ENCODE results near the gene CARMIL1.

Gene CARMIL1

DNA sequence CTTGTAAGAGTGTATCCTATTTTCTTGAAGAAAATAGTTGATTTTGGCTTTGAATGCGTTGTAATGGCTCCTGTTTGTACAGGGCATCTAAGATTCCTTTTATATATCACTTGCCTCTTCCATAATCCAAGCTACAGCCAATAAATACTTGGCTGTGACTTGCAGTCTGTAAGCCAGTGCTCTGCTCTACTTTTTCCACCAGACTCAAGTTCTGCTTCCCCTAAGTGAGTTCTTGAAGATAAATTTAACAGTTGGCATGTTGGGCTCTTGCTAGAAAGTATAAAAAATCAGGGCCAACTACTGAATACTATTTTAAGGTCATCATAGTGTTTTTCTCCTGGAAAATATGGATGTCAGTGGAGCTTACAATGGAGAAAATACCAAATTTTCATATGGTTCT lies 336.3 kb downstream of the CARMIL1 start:
- no peak for DNase-seq (ENCODE audit: low read depth in 2 of 2)

DNA sequence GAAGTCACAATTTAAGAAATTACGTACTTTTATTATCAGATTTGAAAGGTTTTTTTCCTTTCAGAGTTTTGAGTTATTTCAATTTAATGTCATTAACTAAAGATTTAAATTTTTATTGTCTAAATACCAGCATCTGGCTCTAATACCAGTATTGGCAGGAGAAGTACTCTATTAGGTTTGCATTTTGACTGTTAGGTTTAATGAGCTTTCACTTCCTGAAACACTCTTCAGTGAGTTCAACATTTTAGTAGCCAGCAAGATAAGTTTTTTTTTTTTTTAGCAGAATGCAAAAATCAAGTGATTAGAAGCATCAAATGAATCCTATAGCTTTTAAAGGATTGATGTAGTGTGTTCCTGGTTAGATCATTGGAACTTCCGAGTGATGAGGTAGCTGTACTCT lies 338.8 kb downstream of the CARMIL1 start:
- DNase-seq (ENCODE audit: low read depth in 2 of 2) = no peak

DNA sequence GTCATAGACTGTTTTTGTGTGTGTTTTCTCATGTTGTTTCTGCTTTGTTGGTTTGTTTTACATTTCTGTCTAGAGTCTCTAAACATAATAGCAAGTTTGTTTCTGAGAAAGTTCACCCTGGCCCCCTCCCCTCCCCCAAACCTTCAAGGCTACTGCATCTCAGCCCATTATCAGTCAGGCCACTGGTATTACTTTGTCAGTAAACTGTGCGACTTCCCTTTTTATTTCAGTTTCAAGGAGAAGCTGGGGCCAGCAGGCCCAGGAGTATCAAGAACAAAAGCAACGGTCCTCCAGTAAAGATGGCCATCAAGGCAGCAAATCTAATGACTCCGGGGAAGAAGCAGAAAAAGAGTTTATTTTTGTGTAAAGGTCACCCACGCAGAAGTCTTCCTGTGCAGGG lies 340.0 kb downstream of the CARMIL1 start:
- no peak for DNase-seq (ENCODE audit: low read depth in 2 of 2)

DNA sequence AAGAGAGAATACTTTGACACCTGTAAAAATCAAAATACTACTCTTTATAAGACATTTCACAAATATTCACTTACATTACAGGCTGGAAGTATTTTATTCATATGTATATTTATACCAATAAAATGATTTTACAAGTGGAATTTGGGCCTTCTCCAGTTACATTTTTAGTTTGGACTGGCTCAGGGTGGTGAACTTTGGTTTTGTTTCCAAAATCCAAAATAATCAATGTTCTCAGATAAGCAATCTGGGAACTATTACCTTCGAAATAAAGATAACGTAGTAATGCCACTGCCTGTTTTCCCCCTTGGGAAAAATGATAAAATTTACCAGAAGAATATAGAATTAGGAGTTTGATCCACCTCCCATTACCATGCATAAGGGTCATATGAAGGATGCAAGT lies 341.2 kb downstream of the CARMIL1 start:
- no peak for DNase-seq (ENCODE audit: low read depth in 2 of 2)

DNA sequence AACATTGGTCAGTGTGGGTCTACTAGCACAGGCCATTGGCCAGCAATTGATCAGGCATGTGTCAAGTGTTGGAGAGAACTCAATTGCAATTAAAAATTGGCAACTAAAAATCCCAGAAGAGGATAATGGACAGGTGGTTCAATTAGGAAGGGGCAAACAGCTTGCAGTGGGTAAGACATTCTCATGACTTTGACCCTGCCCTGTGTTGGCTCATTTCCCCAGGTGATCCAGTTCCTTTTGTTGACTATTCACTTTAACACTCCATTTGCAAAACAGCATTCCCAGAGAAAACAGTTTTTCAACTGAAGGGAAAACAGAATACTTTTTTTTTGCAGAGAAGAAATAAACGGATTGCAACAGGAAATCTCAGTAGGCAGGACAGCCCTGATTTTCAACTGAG lies 343.9 kb downstream of the CARMIL1 start:
- no peak for DNase-seq (ENCODE audit: low read depth in 2 of 2)

DNA sequence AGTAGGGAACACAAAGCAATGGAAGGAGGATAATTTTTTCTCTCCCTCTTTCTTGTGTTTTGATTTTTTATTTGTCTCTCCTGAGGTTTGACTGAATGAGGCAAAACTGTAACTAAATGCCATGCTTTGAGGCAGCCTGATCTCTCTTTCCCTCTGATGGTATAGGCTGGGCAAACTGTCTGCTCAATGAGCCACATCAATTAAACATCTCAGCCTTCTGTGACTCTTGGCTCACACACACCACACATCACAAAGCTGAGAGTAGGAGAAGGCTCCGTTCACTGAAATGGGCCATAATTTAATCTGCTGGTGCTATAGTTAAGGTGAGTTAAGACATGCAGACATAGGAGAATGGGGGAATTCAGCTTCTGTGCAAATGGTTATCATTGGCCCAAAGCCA lies 344.7 kb downstream of the CARMIL1 start:
- DNase-seq (ENCODE audit: low read depth in 2 of 2) = no peak

DNA sequence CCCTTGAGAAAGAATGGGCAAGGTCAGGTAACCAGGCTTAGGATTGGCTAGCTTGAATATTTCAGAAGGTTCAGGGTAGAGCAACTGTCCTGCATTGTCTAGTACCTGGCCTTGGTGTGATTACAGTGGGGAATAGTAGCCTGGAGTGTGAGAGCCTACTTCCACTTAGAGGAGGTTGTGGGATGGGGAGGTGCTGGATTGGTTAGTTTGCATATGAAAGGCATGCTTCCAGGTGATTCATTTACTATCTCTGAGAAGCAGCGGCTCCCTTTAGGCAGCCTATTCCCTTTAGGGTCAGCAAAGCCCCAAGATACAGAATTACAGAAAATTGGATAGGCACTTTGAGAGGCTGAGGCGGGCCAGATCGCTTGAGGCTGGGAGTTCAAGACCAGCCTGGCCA lies 347.8 kb downstream of the CARMIL1 start:
- DNase-seq (ENCODE audit: low read depth in 2 of 2) = no peak

DNA sequence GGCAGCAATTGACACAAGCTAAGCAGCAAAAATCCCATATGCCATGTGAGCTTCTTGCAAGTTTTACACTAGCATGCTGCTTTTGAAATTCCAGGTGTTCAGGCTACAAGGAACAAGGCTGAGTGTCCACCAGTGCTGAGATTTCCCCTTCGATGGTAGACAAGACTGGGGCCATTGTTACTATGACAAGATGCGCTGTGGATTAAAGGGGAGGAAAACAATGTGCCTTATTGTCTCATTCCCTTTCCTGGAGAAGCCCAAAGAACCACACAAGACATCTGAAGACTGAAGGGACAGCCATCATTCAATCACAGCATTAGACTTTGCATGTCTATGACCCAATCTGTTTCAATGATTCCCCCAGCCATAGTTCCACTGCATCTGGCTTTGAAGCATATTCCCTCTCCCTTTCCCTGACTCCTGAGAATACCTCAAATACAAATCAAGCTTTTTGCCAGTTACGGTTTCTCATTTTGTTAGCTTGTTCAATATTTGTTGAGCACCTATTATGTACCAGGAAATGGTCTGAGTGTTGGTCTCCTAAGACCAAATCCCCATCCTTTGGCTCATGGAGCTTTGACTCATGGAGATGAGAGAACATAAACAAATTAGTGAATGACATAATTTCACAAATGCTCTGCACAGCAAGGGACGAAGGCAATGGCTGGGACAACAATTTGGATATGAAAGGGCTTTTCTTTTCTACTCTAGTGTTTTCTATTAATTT lies 349.5 kb downstream of the CARMIL1 start:
- no peak for DNase-seq (ENCODE audit: low read depth in 2 of 2)

DNA sequence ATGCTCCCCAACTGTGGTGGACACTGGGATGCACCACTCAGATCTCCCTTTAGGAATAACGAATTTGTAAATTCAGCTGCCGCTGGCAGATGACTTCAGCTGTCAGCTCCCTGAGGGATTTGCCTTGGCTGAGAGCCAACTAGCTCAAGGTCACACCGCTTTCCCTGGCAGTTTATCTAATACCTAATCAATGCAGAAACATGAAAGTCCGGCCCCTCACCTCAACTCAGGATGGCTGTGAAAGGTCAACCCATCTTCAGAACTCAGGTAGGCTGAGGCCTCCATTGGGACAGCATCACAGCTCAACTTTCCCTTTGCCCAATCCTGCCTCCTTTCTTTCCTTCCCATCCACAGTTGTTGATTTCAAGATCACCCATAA lies 350.0 kb downstream of the CARMIL1 start:
- no peak for DNase-seq (ENCODE audit: low read depth in 2 of 2)

DNA sequence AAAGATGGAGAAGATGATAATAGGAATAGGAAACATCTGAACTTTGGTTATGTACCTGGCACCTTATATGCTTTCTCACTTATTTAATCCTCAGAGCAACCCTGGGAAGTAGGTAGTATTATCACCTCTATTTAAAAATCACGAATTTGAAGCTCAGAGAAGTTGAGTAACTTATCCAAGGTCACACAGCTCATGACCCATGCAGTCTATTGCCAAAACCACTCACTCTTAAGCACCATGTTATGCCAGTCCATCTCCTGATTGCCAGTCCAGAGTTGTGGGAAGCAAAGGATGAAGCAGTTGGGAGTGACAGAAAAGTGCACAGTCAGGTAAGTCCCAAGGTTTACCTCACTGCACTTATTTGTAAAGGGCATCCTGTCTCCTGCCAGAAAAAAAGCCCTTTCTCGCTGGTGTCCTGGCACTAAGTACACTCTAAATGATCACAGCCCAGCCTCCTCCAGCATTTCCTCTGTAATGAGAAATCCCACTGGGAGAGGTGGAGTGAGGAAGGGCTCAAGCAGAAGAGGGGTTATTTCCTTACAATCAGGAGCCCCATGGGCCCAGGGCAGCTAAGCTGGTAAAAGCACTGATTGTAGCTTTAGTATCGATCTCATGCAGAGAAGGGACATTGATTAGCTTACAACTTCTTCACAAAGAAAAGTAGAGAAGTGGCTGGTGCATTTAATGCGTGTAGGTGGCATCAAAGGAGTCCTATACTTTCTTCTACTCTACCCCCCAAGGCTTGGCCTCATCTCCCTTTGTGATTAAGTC lies 351.5 kb downstream of the CARMIL1 start:
- DNase-seq (ENCODE audit: low read depth in 2 of 2) = no peak

DNA sequence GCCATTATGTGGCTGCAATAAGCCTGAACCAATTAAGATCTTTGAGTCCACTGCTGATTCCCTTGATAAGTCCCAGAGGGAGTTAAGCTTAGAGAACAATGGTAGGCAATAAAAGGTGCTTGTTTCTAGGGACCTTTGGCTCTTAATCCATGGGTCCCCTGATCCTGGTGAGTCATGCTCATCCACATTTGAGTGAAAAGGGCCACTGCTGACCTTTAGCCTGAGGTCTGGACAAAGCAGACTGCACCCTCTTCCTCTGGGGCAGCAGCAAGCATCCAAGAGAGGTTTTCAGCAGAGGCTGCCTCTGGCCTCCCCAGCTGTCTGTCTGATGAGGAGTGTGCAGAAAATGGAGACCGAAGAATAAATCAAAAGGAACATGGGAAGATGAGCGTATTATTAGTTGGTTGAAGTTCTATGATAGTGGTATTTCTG lies 356.7 kb downstream of the CARMIL1 start:
- DNase-seq (ENCODE audit: low read depth in 2 of 2) = no peak

DNA sequence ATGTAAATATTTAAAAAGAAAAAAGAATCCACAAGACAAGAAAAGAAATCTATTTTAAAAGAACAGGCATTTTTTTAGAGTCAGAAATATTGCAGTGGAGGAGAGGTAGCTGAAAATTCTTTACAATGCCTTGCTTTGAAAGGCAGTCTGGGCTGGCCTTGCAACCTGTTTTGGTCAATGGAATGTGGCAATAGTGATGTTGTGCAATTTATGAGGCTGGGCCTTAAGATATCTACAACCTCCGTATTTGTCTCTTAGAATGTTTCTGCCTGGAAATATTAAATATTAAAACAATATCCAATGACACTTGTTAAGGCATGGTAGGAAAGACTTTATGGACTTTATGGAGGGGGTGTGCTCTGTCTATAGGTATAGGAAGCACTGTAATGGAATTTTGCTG lies 358.0 kb downstream of the CARMIL1 start:
- DNase-seq (ENCODE audit: low read depth in 2 of 2) = no peak

DNA sequence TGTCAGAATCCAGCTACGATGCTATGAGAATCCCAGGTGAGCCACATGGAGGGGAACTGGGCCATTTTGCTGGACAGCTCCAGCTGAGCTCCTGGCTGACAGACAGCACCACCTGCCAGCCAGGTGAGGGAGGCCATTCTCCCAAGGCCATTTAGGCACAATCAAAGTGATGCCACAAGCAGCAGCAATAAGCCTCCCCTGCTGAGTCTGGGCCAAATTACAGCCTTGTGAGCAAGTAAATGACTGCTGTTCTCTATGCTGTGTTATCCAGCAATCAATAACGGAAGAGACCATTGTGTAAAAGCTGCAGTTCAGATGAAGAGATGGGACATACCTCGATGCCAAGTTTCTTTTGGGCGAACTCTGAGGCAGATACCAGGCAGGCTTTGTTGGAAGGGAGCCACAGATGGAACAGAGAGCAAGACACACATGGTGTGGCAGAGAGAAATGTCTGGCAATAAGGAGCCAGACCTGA lies 358.8 kb downstream of the CARMIL1 start:
- DNase-seq (ENCODE audit: low read depth in 2 of 2) = no peak

DNA sequence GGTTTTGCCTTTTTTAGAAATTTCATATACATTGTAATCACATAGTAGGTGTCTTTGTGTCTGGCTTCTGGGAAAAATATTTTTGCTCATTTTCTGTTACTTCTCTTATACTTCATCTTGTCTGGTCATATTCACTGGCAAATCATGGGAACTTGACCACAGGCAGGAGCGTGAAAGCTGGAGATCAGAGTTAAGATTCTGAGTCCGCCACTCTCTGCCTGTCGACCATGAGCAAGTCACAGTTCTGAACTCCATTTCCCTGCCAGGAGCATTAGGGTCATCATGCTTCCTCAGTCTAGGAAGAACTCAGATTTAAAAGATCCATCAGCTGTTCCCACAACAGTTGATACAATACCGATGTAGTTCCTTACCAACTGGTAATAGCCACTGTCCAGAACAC lies 360.5 kb downstream of the CARMIL1 start:
- no peak for DNase-seq (ENCODE audit: low read depth in 2 of 2)

DNA sequence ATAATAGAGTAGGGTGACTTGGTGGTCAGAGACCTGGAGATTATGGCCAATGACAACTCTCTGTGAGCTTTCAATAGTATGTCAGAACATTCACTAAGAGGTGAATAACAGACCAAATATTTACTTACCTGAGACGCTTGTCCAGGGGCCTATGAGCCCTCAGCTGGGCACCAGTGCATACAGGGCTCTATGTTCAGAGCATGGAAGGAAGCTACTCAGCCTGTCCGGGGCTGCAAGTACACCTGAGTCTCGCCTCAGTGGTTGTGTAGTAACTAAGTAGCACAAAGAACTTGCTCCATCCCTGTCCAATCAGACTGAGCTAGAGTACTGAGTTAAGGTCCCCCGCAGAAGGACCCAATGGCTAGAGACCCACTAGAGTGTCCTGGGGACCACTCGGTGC lies 361.3 kb downstream of the CARMIL1 start:
- no peak for DNase-seq (ENCODE audit: low read depth in 2 of 2)

DNA sequence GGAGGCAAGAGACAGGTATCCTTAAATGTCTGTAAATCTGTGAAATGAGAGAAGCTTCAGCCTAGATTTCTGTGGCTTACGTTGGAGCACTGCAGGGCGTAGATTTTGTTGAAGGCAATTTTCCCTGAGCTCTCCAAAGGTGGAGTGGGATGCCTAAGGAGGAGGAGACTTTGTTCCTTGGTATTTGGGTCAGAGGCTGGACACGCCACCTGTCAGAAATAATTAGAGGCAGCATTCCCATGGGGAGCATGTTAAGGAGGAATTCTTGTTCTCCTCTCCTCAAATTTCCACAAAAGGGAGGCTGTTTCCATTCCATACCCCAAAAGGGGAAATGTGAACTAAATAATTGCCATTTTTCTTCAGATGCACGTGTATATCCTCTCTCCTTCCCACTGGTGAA lies 361.7 kb downstream of the CARMIL1 start:
- DNase-seq (ENCODE audit: low read depth in 2 of 2) = no peak

DNA sequence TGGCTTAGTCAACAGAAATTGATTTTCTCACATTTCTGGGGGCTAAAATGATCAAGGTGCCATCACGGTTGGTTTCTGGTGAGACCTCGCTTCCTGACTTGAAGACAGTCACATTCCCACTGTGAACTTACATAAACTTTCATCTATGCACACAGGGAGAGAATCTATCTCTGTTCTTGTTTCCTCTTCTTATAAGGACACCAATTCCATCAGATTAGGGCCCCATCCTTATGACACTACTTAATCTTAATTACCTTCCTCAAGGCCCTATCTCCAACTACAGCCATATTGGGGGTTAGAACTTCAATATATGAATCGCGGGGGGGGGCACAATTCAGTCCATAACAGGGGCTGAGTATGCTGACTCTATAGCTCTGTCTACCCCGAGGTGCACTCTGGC lies 362.2 kb downstream of the CARMIL1 start:
- DNase-seq (ENCODE audit: low read depth in 2 of 2) = no peak

DNA sequence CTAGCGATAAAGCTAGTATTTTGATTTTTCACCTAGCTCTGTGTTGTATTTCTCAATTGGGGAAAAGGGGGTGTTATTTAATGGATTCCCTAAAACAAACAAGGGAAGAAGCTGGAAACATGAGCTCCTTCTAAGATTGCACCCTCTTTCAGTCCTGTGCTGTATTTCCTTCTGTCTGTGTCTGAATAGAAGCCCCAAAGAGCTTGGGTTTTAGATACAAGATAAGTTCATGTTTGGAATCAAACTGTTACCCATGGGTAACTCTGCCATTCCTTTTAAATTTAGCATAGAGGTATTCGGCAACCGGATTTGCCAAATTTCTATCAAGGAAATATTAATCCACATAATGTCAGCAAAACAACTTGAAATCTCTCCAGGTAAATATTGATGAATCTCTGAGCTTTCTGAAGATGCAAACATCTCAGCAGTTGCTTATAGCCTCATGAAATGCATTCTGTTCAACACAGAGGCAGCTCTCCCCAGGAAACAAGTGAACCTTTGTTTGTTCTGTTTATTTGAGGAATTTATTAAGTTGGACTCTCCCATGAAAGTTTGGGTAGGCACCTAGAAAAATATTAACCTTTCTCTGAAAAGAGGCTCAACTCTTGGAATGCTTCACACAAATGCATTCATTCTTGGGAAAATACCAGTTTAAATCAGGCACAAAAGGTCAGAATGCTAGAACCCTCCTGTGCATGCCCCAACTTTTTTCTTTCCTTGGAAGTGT lies 362.9 kb downstream of the CARMIL1 start:
- DNase-seq (ENCODE audit: low read depth in 2 of 2) = no peak

DNA sequence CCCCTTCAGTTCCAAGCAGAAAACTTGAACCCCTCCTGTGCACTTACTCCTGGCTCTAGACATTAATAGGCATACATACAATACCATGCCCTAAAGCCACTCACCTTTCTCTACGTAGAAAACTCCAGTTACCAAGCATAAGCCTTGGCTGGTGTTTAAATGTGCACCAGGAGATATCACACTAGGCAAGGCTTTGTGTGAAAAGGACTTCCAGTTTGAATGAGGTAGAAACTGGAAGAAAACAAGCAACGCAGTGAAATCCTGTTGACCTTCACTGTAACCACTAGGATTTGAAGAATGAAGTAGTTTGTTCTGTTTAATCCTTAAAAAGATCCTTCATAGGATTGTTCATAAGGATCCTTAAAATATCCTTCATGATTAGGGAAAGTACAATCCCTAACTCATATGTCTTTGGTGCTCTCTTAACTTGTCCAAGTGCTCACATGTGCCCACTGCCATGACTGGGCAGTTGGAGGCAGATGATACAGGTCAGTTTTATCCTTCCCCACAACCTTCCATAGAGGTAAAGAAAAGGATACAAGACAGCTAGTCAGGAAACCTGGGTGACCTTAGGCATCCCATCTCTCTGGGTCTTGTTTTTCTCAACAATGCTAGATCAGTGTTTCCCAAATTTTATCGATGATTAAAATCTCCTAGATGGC lies 363.6 kb downstream of the CARMIL1 start:
- DNase-seq (ENCODE audit: low read depth in 2 of 2) = no peak

DNA sequence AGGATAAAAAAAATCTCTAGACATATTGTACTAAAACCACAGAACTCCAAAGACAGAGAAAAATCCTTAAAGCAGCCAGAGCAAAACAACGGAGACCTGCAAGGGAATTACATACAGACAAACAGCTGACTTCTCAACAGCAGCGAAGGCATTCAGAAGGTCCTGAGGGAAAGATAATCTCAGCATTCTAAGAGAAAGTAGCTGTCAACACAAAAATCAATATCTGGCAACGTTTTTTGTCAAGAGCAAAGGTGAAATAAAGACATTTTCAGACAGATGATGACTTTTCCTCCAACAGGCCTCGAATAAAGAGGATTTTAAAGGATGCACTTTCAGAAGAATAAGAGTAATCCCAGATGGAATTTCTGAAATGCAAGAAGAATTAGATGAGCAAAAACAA lies 366.7 kb downstream of the CARMIL1 start:
- DNase-seq (ENCODE audit: low read depth in 2 of 2) = no peak

DNA sequence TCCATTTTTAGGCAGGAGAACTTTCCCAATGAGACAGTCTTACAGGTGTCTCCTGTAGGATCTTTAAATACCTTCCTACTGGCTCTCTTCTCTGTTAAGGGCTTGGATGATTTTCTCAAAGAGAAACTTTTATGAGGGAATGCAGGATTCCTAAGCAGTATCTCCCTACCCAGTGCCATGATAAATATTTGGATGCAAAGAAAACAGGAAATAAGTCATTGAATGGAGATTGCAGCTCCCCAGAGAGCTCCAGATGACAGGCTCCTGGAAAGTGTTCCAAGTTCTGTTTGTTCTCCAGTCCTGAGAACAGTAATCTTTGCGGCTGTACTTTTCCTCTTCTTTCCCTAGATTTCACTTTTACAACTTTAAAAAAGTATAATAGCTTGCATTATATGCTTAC lies 370.4 kb downstream of the CARMIL1 start:
- DNase-seq (ENCODE audit: low read depth in 2 of 2) = no peak

DNA sequence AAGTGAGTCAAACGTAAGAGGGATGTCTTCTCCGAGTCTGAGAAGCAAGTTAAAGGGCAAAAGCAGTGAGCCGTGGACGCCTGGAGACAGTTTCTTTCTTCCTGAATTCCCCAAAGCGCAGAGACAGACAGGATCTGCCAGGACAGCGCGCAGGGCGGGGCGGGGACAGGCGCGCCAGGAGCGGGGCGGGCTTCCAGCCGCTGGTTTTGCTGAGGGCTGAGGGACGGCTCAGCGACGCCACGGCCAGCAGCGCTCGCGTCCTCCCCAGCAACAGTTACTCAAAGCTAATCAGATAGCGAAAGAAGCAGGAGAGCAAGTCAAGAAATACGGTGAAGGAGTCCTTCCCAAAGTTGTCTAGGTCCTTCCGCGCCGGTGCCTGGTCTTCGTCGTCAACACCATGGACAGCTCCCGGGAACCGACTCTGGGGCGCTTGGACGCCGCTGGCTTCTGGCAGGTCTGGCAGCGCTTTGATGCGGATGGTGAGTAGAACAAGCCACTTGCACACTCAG lies 372.9 kb downstream of the CARMIL1 start, which contains the start of gene SCGN:
Gene SCGN, plus strand, starts transcription at position 209 of the 509 bp plus-strand sequence. Its CDS starts 189 bp downstream, at position 398.
- peak; percentile 7 to 24 for DNase-seq (ENCODE audit: low read depth in 2 of 2)
